ENCODE measurements around the gene PFKP.

DNA sequence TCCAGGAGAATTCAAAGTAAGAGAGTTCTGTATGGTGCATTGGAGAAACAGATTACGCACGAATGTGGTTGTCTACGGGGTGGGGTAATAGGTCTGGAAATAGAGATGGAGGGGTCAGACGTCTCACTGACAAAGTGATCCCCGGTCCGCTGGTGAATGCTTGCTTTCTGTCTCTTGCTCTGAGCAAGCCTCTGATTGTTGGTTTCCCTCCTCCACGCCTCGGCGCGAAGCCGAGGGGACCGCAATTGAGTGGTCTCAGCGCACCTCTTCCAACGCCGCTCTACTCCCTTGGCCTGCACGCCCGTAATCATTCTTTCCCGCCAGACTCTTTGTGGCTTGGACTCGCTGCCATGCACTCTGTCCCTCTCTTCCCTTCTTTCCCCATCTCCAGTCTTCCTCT is 46.5 kb upstream of the PFKP start:
- TF ChIP-seq, protein P1, sequence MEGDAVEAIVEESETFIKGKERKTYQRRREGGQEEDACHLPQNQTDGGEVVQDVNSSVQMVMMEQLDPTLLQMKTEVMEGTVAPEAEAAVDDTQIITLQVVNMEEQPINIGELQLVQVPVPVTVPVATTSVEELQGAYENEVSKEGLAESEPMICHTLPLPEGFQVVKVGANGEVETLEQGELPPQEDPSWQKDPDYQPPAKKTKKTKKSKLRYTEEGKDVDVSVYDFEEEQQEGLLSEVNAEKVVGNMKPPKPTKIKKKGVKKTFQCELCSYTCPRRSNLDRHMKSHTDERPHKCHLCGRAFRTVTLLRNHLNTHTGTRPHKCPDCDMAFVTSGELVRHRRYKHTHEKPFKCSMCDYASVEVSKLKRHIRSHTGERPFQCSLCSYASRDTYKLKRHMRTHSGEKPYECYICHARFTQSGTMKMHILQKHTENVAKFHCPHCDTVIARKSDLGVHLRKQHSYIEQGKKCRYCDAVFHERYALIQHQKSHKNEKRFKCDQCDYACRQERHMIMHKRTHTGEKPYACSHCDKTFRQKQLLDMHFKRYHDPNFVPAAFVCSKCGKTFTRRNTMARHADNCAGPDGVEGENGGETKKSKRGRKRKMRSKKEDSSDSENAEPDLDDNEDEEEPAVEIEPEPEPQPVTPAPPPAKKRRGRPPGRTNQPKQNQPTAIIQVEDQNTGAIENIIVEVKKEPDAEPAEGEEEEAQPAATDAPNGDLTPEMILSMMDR (IDR thresholded peaks at IDR 0.05) = no peak
- TF ChIP-seq POLR2A (IDR thresholded peaks at IDR 0.05) (no peak), POLR2AphosphoS5 (IDR thresholded peaks at IDR 0.05) (no peak), EP300 (IDR thresholded peaks at IDR 0.05) (no peak)
